Measurements from ENCODE around the gene LPP.

The LPP gene

DNA sequence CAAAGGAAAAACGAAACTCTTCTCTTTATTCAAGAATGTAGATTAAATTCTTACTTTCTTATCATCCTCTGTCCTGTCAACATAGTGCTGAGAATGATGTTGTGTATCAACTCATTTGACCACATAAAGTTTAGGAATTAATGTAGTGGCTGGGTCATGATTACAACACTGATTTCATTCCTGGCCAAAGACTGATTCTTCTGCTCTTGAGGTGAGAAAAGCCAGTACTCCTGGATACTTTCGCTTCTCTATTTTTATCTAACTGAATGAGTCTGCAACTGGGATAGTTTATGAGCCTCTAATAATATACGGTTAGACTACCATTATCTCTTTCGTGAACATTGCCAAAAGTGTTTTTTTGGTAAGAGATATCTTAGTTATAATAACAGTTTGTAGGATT lies 173.0 kb downstream of the LPP start:
- no peak overlapping the region for H3K4me3 ChIP-seq (ENCODE audit: low read depth, low read length)
- TF ChIP-seq, protein P1, sequence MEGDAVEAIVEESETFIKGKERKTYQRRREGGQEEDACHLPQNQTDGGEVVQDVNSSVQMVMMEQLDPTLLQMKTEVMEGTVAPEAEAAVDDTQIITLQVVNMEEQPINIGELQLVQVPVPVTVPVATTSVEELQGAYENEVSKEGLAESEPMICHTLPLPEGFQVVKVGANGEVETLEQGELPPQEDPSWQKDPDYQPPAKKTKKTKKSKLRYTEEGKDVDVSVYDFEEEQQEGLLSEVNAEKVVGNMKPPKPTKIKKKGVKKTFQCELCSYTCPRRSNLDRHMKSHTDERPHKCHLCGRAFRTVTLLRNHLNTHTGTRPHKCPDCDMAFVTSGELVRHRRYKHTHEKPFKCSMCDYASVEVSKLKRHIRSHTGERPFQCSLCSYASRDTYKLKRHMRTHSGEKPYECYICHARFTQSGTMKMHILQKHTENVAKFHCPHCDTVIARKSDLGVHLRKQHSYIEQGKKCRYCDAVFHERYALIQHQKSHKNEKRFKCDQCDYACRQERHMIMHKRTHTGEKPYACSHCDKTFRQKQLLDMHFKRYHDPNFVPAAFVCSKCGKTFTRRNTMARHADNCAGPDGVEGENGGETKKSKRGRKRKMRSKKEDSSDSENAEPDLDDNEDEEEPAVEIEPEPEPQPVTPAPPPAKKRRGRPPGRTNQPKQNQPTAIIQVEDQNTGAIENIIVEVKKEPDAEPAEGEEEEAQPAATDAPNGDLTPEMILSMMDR (IDR thresholded peaks at IDR 0.05; ENCODE audit: low read depth, low read length) = no peak
- H3K36me3 ChIP-seq = no peaks in the 10 kb centered on the region
- H3K27me3 ChIP-seq = no peaks in the 10 kb centered on the region
- H3K9me3 ChIP-seq = no peaks in the 10 kb centered on the region
- no peaks in the 10 kb centered on the region for H3K4me1 ChIP-seq
- no peak for DNase-seq

DNA sequence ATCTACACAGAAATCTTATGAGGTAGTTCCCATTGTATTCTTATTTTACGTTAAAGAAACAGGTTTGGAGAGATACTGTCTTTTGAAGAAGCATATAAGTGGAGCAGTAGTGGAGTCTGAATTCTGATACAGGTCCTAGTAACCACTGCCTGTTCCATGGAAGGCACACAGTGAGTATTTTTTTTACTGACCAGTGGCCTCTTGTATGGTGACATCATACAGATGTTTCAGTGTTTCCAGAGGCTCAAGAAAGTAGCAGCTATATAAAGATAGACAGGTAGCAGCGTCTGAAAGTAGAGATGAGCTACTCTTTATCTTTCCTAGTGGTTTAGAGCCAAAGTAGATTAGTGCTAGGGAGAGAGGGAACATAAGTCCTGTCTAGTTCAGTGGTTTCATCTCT lies 173.5 kb downstream of the LPP start:
- no peaks in the 10 kb centered on the region for H3K9me3 ChIP-seq
- H3K4me3 ChIP-seq (ENCODE audit: low read depth, low read length) = no peak overlapping the region
- TF ChIP-seq, protein P1 (IDR thresholded peaks at IDR 0.05; ENCODE audit: low read depth, low read length) = no peak
- no peaks in the 10 kb centered on the region for H3K27me3 ChIP-seq
- DNase-seq = no peak
- H3K4me1 ChIP-seq = no peaks in the 10 kb centered on the region
- no peaks in the 10 kb centered on the region for H3K36me3 ChIP-seq

DNA sequence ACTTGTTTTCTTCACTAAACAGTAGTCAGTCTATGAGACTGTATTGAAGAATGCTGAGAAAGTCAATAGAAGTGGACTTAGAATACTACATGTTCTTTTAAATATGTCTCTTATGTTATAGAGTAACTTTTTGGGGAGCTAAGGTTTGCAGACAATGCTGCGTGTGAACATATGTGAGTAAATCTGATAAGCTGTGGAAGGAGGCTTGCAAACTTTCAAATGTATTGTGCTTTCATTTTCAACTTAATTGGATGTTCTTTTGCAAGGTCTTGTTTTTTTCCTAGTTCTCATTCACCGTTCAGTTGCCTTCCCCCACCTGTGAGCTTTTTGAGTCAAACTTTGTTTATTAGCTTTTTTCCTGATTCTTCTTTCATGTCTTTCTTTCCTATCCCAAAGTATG lies 176.2 kb downstream of the LPP start:
- Histone ChIP-seq H3K27me3 (no peaks in the 10 kb centered on the region), H3K9me3 (no peaks in the 10 kb centered on the region), H3K4me3 (ENCODE audit: low read depth, low read length) (no peak overlapping the region), H3K4me1 (no peaks in the 10 kb centered on the region), H3K36me3 (no peaks in the 10 kb centered on the region)
- DNase-seq = no peak
- TF ChIP-seq, protein P1 (IDR thresholded peaks at IDR 0.05; ENCODE audit: low read depth, low read length) = no peak

DNA sequence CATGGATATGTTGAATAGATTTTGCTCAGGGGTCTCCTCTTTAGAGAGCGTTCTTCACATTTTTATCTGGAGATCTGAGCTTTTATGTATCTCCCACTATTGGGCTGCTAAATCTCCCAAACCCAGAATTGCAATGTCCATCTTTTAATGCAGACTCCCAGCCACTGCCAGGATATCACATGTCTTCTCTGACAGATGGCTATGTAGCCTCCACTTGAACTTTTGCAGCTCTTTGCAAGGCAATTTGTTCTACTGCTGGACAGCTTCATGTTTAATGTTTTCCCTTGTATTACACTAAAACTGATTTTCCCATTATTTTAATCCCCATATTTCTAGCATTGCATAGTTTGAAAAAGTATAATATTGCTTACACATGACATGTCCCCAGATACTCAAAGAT lies 177.2 kb downstream of the LPP start:
- Histone ChIP-seq H3K9me3 (no peaks in the 10 kb centered on the region), H3K4me3 (ENCODE audit: low read depth, low read length) (no peak overlapping the region), H3K36me3 (no peaks in the 10 kb centered on the region), H3K4me1 (no peaks in the 10 kb centered on the region), H3K27me3 (no peaks in the 10 kb centered on the region)
- DNase-seq = no peak
- TF ChIP-seq, protein P1 (IDR thresholded peaks at IDR 0.05; ENCODE audit: low read depth, low read length) = no peak

DNA sequence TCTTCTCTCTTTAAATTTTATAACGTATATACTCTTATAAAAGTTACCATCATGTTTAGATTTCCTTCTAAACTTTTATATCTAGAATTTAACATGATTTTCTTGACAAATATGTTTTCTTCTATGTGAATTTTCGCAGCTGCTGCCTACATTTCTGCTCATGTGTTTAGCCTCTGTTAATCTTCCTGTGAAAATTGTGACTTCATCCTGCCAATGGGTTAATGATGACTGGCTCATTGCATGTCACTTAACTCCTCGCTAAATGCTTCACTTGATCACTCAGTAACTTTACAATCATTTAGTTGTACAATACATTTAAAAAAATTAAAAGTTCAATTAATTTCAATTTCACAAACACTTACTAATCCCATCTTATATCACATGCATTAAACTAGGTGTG lies 178.1 kb downstream of the LPP start:
- no peak for DNase-seq
- TF ChIP-seq, protein P1 (IDR thresholded peaks at IDR 0.05; ENCODE audit: low read depth, low read length) = no peak
- Histone ChIP-seq H3K36me3 (no peaks in the 10 kb centered on the region), H3K4me1 (no peaks in the 10 kb centered on the region), H3K9me3 (no peaks in the 10 kb centered on the region), H3K4me3 (ENCODE audit: low read depth, low read length) (no peak overlapping the region), H3K27me3 (no peaks in the 10 kb centered on the region)

DNA sequence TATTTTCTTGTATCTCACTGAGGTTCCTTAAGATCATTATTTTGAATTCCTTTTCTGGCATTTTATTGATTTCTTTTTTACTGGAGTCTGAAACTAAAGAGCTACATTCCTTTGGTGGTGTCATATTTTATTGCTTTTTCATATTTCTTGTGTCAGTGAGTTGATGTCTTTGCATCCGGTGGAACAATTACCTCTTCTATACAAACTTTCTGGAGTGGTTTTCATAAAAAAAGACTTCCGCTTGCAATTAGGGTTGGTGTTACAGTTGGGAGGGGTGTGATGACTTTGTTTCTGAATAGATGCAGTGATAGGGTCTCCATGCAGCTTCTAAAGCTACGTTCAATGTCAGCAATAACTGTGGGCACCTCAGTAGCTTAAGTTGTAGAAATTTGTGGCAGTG lies 181.7 kb downstream of the LPP start:
- DNase-seq = no peak
- TF ChIP-seq, protein P1 (IDR thresholded peaks at IDR 0.05; ENCODE audit: low read depth, low read length) = no peak
- Histone ChIP-seq H3K27me3 (no peaks in the 10 kb centered on the region), H3K4me1 (no peaks in the 10 kb centered on the region), H3K9me3 (no peaks in the 10 kb centered on the region), H3K36me3 (no peaks in the 10 kb centered on the region), H3K4me3 (ENCODE audit: low read depth, low read length) (no peak overlapping the region)

Measured in BE2C (cell line).